DMS79 treated with DMSO at 0.1 percent for 48 hours (cell line): ENCODE measurements around the gene ADAMTS17.

Experiments
- DNase-seq: peaks from one replicate; lab custom pipeline; 2025; lab: John Stamatoyannopoulos, UW

ADAMTS17 gene

DNA sequence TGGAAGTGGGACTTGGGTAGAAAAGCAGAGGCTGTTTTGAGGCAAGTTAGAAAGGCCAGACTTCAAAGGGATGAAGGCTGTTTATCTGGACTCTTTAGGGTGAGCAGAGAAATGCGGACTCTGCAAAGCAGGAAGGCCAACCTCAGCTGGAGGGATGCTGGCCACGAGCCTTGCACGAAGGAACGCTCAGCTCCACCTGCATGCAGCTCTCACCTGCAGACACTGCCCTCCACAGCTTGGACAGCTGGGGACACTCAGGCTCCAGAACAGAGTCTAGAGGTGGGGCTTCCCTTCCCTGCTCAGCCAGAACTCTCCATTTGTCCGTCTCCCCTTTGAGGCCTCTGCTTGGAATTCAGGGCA, 229.7 kb downstream of the ADAMTS17 start:
- DNase-seq: no peak

DNA sequence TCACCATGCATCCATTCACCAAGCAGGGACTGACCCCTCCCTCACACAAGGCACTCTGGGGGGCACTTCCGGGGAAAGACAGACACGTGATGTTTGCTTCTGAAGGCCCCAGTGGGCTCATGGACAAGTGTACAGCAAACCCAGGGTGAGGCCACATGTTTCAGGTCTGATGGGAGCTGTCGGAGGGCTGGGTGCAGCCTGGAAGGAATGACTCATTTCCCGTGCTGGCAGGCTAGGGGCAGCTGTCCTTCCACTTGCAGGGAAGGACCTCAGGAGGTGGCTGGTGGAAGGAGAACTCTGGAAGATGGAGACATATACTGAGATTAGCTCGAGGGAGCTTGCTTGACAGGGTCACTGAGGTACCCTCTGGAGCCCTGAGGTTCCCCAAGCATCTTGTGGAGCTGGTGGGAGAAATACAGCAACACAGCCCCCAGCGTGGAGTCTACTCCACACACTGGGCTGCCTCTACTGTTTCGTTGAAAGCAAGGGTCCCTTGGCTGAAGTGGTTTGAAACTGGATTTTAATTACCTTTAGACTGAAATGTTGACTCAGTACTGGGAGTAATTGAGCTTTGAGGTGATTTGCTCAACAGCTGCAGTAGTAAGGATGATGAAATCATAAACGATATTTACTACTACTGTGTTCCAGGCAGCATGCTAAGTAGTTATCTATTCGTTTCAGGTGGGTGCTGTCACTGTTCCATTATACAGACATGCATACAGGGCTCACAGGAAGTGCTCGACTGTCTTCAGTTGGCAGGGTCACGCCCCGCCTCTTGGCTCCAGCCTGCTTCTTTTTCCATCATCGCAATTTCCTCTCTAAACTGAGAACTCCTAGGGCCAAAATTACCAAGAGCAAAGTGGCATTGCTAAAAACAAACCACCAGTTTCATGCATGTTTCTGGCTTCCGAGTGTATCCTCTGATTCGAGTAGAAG, 230.4 kb downstream of the ADAMTS17 start:
- DNase-seq: no peak

DNA sequence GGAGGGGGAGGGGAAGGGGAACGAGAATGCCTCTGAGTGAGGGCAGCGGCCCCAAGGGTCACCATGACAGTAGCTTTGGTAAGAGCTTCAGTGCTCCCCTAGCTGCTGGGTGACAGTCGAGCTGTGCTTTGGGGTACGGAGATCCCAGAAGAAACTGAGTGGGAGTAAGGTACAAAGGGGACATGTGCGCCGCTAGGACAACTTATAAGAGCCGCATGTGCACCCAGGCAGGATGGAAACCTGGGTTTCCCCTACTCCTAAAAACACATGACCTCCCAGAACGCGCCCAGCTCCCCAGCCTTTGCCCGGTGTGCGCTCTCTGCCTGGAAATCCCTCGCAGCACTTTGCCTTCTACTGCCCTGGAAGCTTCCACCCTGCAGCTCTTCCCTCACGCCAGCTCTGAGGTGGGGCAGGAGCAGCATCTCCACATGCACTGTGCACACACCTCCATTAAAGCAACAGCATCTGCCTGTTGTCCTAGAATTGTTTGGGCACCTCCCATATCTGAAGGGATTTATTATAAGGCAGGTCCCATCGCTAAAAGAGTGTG, 232.2 kb downstream of the ADAMTS17 start:
- no peak for DNase-seq

DNA sequence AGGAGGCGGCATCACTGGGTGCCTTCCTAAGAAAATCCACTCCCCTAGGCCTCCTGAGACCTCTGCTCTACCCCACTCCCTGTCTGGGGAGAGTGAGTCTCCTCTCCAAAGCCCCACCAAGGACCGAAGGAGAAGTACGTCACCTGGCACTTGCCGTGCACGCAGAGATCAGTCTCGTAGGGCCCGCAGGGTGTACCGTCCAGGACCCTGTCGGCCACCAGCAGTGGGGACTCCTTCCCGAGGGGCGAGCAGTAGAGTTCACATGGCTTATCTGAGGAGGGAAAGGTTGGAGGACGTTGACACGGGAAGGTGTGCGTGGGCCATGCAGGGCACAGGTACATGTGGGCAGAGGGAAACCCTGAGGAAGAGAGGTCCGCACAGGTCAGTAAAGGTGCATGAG, 232.9 kb downstream of the ADAMTS17 start:
- DNase-seq: no peak

DNA sequence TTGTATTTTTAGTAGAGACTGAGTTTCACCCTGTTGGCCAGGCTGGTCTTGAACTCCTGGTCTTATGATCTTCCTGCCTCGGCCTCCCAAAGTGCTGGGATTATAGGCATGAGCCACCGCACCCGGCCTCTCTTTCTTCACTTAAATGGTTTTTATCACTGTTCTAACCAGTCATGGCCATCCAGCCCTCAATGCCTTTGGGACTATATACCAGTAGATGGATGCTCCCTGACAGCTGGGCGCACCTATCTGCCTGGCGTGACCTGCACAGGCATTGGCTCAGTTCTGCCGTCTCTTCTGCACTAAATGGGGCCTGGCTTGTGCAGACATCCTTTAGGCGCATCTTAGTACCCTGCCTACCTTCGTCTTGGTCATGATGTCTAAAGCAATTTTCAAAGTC, 233.4 kb downstream of the ADAMTS17 start:
- DNase-seq: no peak

DNA sequence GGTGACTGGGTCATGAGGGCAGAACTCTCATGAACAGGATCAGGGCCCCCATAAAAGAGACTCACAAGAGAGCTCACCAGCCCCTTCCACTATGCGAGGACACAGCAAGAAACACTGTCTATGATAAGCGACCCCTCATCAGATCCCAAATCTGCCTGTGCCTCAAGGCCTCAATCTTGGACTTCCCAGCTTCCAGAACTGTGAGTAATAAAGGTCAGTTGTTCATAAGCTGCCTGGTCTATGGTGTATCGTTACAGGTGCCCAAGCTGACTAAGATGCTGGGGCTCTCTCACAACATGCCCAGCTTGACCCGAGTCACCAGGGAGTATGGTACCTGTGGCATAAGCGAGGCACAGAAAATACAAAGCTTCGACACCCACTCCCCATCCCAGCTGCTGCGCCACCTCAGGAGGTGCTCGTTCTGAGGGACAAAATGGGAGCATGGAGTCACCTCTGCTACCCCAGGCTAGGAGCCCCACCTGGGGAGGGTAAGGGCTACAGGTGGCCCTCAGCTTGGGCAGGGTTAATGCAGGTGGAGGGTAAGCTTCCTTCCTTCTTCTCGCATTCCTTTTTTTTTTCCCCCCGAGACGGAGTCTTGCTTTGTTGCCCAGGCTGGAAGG, 234.1 kb downstream of the ADAMTS17 start:
- no peak for DNase-seq

DNA sequence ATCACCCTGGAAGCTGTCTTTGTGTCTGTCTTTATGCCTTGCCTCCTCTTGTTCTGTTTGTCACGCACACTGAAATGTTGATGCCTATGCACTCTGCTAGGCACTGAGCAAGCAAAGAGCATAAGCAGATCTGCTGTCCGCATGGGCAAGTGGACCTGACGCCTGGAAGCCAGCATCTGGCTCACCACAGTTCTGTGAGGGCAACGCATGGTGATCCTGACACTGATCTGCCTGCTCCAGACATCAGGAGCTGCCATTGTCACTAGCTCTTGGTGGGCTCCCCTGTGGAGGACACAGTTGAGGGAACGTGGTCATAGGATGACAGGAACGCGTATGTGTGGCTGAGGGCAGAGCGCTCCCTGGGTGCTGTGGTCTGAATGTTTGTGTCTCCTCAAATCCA, 234.6 kb downstream of the ADAMTS17 start:
- no peak for DNase-seq

DNA sequence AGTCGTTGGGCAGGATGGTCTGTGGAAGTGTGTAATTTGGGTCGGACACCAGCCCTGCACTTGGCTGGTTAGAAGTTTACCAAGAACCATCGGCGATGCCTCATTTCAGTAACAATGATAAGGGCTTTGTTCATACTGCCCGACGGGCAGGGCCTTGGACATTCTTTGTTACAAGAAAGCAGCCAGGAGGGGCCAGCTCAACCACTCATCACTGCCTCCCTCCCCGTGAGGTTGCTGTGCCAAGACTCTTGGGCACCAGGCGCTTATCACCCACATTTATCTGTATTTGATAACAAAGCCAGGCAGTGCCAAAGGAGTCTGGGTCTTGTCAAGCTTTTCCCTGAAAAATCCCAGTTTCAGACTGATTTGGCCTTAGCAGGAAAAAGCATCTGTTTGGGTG, 235.0 kb downstream of the ADAMTS17 start:
- DNase-seq: no peak

DNA sequence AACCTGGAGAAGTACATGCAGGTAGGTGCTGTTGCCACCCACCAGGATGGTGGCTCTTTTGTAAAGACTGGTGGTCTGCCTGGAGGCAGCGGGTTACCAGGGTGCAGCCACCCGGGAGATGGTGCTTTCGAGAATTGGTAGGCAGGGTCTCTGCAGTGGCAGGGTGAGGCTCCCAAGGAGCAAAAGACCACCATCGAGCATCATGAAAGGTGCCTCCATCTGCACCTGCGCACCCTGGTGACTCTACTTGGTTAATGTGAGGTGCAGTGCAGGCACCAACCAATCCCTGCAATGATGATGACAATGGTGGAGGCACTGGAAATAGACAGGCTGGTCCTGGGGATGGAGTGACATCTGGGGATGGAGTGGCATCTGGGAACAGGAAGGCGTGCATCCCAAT, 236.7 kb downstream of the ADAMTS17 start:
- no peak for DNase-seq

DNA sequence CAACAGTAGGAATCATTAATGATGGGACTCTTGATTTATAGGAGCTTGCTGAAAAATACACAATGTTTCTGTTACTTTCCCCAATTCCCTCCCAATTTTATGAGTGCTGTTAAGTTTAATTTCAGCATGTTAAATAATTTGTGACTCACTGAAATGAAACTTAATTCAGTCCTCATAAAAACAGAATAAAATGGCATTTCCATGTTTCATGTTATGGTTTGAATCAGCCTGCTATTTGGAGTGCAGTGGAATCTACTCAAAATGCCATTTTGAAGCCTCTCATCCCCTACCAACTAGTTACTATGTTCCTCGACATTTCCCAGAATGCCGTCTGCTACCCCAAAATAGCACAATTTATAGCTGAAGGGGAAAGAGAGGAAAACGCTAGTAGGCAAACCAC, 237.5 kb downstream of the ADAMTS17 start:
- DNase-seq: no peak

DNA sequence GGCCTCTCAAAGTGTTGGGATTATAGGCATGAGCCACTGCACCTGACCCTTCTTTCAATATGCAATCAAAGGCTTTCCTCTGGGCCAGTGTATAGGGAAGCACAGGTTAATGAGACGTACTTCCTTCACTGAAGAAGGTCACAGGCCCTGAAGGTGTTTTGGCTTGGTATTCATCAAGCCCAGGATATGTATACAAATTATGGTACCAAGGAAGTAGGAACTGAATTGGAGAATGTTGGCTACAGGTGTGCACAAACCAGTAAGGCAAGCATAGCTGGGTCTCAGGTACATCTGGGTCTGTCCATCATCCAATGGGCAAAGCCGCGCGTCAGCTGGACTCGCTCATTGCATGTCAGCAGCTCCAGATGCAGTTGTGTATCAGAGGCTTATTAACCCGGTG, 237.9 kb downstream of the ADAMTS17 start:
- no peak for DNase-seq

DNA sequence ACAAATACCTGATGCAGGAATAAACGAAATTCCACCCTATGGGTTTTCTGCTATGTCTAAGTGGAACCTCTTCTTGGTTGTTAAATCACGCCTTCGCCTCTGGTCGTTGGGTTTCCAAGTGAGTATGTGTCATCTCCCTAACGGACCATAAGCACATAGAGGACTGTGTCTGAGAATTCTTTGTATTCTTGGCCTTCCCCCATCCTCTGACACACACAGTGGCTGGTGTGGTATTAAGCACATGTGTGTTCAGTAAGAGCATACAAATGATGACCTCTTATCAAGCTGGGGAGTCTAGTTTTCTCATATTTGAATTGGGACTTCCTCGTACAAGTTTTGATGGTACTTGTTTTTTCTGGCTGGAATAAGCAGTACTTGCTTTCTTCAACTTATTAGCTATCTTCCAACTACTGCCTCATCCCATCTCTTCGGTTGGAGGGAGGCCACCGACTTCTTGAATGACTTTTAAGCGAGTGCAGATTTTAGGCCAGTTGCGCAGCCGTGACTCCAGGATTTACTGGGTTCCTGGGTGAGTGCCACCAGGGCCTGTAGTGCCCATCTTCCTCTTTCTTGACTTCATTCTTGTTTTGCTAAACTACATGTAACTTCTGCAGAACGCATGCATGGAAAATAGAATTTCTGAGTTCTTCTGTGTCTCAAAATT, 240.2 kb downstream of the ADAMTS17 start:
- no peak for DNase-seq

DNA sequence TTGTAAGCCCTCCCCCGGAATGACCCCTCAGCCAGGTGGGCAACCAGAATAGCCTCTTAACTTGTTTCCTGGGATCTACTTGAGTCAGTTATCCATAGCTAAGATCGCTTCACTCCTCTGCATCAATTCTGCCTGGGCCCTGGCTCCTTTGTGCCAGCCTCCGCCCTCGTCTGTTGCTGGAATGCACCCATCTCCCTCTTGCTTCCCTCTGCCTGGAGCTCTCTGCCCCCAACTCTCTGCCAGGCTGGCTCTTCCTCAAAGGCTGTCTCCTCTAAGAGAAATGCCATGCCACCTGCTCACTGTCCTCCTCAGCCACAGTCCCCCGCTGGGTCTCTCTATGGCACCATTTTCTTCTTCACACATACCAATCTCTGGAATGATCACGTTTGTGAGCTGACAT, 240.8 kb downstream of the ADAMTS17 start:
- DNase-seq: no peak

DNA sequence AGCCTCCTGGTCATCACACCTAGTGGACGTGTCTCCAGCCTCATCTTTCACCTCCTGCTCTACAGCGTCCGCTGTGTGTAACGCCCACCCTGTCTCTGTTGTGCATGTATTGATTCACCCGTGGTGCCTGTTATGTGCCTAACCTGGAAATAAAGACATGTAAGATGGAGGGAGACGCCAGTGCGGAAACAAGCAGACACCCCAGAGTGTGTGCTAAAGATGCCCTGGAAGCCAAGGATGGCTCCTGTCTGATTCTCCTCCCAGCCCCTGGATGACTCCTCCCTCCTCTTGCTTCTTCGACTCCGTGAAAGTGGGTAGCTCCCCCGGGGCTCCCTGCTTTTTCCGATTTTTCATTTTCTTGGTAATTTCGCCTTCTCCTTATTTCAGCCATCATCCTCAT, 241.8 kb downstream of the ADAMTS17 start:
- DNase-seq: no peak

DNA sequence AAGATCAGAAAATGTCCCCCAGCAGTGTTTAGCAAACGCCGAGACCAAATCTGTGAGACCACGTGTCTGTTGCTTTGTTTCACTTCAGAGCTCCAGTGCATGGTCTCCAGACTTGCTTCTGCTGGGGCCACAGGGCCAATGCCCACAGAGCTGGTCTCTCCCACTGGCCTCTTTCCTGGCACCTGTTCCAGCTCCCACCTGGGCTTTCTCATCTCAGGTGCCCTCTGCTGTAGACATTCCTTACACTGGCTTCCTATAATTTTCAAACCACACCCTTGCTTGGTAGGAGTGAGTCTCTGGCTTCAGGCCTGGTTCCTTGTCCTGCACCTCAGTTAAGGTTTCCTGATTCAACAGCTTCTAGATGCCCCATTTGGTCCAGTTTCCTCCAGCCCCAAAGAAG, 243.1 kb downstream of the ADAMTS17 start:
- no peak for DNase-seq

DNA sequence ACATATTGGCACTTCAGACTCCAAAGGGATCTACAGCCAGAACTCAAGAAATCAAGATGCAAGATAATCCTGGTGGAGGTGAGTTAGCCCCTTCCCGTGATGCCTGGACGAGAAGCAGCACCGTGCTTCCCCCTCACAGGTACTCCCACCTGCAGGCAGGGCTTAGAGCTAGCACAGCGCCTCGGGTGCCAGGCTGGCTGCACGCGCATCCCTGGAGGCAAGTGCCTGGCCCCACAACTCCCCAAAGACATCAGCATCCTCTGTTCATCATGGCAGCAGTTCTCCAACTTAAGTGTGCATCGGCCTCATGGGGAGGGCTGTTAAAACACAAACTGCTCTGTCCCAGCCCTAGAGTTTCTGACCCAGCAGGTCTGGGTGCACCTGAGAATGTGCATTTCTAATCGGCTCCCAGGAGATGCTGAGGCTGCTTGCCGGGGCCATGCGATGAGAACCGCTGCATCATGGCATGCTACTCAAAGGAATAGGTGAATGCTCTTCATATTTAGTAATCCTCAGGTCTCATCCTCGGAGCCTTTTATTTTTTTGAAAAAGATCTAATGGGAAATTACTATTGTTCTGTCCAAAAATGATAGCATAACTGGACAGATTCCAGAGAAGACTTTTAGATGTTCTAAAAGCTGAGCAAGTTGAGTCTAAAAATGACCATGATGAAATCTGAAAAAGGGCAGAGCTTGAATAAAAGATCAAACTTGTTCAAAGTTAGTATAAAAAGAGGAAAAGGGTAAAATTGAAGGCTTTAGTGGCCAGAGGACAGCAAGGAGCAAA, 244.2 kb downstream of the ADAMTS17 start:
- no peak for DNase-seq

DNA sequence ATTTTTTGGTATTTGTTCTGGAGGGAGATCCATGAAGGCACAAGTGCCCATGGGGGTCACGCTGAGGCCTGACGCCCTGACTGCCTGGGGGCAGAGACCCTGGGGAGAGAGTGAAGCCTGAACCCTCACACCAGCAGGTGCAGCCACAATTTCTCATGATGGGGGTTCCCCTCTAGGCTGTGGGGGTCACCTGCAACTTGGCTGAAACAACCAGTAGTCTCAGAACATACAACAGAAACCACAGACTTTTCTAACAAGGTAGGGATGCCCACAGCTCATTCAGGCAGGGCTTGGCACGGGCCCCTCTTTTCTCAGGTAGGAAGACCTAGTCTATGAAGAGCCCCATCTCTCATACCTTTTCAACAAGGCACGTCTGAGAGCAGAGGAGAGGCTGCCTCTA, 245.1 kb downstream of the ADAMTS17 start:
- DNase-seq: no peak

DNA sequence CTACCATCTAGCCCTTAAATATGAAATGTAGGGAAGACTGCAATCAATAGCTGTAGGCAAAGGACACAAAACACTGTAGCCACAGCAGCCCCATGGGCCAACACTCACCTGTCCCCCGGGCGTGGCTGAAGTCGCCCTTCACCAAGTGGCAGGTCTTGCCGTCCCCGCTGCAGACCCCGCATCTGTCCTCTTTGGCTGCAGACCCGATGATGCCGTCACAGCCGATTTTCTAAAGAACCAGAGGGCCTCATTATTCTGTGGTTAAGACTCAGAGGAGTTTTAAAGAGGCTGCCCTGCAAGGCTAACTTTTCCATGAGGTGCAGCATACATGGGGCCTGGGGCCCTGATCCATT, 245.6 kb downstream of the ADAMTS17 start:
- DNase-seq: no peak

DNA sequence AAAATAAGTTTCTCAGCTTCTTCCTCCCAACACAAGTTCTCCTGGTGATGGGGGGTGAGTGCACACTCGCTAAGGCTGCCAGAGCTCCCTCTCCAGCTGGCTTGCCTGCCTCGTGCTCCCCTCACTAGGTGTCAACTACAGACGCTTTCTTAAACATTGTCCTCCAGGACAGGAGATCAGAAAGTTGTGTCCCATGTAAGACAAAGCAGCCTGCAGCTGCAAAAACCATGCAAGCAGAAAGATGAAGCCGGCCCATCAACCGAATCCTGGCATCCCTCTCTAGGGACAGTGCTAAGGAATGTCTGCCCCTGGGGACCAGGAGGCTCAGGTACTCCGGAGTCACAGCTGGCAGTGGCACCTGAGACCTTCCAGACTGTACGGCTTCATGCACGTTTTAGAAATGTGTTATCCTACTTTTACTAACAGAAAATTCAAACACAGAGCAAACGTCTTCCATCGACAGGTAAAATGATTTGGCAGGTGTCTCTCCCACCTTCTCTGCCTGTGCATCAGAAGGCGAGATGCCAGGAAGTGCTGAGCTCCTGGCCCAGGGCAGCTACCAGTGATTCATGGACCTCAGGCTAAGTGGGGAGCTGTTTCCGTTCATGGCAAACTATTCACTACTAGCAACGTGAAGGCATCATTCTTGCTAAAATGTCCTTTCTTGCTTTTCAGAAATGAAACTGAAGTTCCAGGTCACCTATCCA, 246.1 kb downstream of the ADAMTS17 start:
- DNase-seq: no peak

DNA sequence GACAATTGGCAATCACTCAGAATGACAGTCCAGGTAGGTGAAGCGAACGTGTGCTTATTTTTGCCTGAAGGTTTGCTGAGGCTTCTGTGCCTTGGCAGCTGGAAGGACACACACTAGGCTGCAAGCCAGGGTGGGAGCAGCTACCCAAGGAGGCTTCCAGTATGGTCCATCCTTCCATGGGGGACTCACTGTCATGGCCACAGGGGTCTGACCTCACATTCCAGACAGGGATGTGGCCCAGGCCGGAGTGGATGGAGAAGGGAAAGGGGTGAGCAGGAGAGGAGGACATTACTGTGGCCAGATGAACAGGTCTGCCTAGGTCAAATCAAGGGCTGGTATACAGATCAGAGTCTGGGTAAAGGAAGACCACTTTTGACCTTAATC, 247.7 kb downstream of the ADAMTS17 start:
- no peak for DNase-seq
